PC-9 (cell line): ENCODE results near the gene RPL19. TPM values are rescaled to one million over a fixed set of nuclear protein-coding genes. Genes with fewer than 3 reads are reported as not detected.

ENCODE experiments used
- BruUV-seq: library from RNA; stranded (reverse); fragments of 400-500 nt; replicated peaks from 2 replicates; lab custom pipeline; 2021; lab: Mats Ljungman, UMichigan
- CTCF ChIA-PET: fragments of 300-600 bp; sonication (Branson Sonifier 250); formaldehyde crosslinking; loops from one replicate; lab custom pipeline; 2022; ENCODE audit warnings: antibody characterized with exemption; lab: Charles Lee
- POLR2A ChIA-PET: fragments of 300-600 bp; sonication (Branson Sonifier 250); formaldehyde crosslinking; loops from one replicate; lab custom pipeline; 2022; ENCODE audit warnings: antibody characterized with exemption; ENCODE audit not compliant: unreplicated experiment; lab: Charles Lee
- DNase-seq, 2 experiments: peaks; one replicate each; pipeline versions ENCODE4 v3.0.0 to v3.0.0-alpha.2; 2015 to 2022; ENCODE audit warnings: mixed read lengths in 1 of 2
- H2AFZ ChIP-seq: fragments of 200-600 bp; sonication (generic); 2 replicates; pipeline ENCODE4 v1.8.1; 2017; ENCODE audit warnings: antibody characterized with exemption
- H3F3A ChIP-seq: fragments of 200-600 bp; sonication (generic); 2 replicates; pipeline ENCODE4 v1.8.1; 2017; ENCODE audit warnings: antibody characterized with exemption, mild to moderate bottlenecking, low read depth; ENCODE audit not compliant: insufficient read depth
- H3K27ac ChIP-seq: fragments of 200-600 bp; sonication (generic); 2 replicates; pipeline ENCODE4 v1.6.1; 2016; ENCODE audit warnings: mixed run types
- H3K27me3 ChIP-seq: fragments of 200-600 bp; sonication (generic); 2 replicates; pipeline ENCODE4 v1.6.1; 2016; ENCODE audit warnings: low read depth, mixed run types; ENCODE audit not compliant: insufficient read depth
- H3K36me3 ChIP-seq: fragments of 200-600 bp; sonication (generic); 2 replicates; pipeline ENCODE4 v1.6.1; 2016; ENCODE audit warnings: low read depth, mixed run types
- H3K4me1 ChIP-seq: fragments of 200-600 bp; sonication (generic); replicated peaks from 2 replicates; pipeline ENCODE4 v1.6.1; 2016; ENCODE audit warnings: mixed run types; ENCODE audit not compliant: insufficient read depth
- H3K4me2 ChIP-seq: fragments of 200-600 bp; sonication (generic); 2 replicates; pipeline ENCODE4 v1.6.1; 2017; ENCODE audit warnings: mixed run types
- H3K4me3 ChIP-seq: fragments of 200-600 bp; sonication (generic); 2 replicates; pipeline ENCODE4 v1.6.1; 2016; ENCODE audit warnings: mixed run types
- H3K79me2 ChIP-seq: fragments of 200-600 bp; sonication (generic); 2 replicates; pipeline ENCODE4 v1.6.1; 2017; ENCODE audit warnings: low read depth, mixed run types
- H3K9me2 ChIP-seq: fragments of 200-600 bp; sonication (generic); 2 replicates; pipeline ENCODE4 v1.8.1; 2017; ENCODE audit warnings: mild to moderate bottlenecking; ENCODE audit not compliant: insufficient read depth
- H3K9me3 ChIP-seq: fragments of 200-600 bp; sonication (generic); 2 replicates; pipeline ENCODE4 v1.8.1; 2016; ENCODE audit warnings: low read depth; ENCODE audit not compliant: insufficient read depth
- H4K20me1 ChIP-seq: fragments of 200-600 bp; sonication (generic); 2 replicates; pipeline ENCODE4 v1.8.1; 2017; ENCODE audit not compliant: insufficient read depth
- CTCF ChIP-seq: fragments of 200-600 bp; sonication (generic); conservative IDR thresholded peaks from 2 replicates; pipeline ENCODE4 v1.6.1; 2017; ENCODE audit warnings: mixed run types, antibody characterized with exemption, mild to moderate bottlenecking, moderate library complexity
- EZH2 ChIP-seq: fragments of 200-600 bp; sonication (generic); IDR thresholded peaks from 2 replicates; pipeline ENCODE4 v1.8.0; 2017; ENCODE audit warnings: antibody characterized with exemption, low read depth
- intact Hi-C: fragments of 100-400 bp; cut with micrococcal nuclease; formaldehyde crosslinking; loops from one replicate; pipeline ENCODE4 v1.10.0; 2022; ENCODE audit not compliant: unreplicated experiment
- total RNA-seq: library from RNA; stranded (reverse); gene quantifications from 2 replicates; pipeline ENCODE4 v1.2.3, GENCODE V29; 2021

The RPL19 gene
- total RNA-seq, 1 experiment from 2014 or later: 1,670 TPM

- Histone ChIP-seq H3K4me3 (no peak overlapping the region), H3K4me2 (no peak overlapping the region), H3K9me2 (no peaks in the 10 kb centered on the region), H3K27ac (no peak overlapping the region), H3K4me1 (peaks cover 10% of the 10 kb centered on the region; the same call in 1 of the 2 replicates), H3K9me3 (no peaks in the 10 kb centered on the region), H3F3A (peaks cover 4% of the 10 kb centered on the region; the same call in 1 of the 2 replicates), H3K36me3 (no peaks in the 10 kb centered on the region), H3K27me3 (no peaks in the 10 kb centered on the region), H2AFZ (no peak overlapping the region), H4K20me1 (no peaks in the 10 kb centered on the region), H3K79me2 (no peaks in the 10 kb centered on the region)
- DNase-seq: no peak
- intact Hi-C loops: no loop called here
- TF ChIP-seq CTCF (no peak), EZH2 (no peak)
- CTCF ChIA-PET: no interaction called here
- POLR2A ChIA-PET: interaction anchor here (0.6 kb wide), 1 partner anchor 51 kb away, joined by 9 read pairs; no protein-coding TSS in a partner anchor
- no TSS peak for BruUV-seq
Measured at GRCh38 chr17:39230361-39230760, 30.3 kb downstream of the RPL19 start.

- intact Hi-C loops: no loop called here
- POLR2A ChIA-PET: interaction anchor here (0.6 kb wide), 2 partner anchors 52 to 365 kb away, joined by 6 to 9 read pairs; no protein-coding TSS in a partner anchor
- no peak for DNase-seq
Measured at GRCh38 chr17:39231091-39231561, 31.0 kb downstream of the RPL19 start.

More at GRCh38 chr17:39231091-39231561, 31.0 kb downstream of the RPL19 start:
- H3K36me3 ChIP-seq: no peaks in the 10 kb centered on the region
- CTCF ChIA-PET: interaction anchor here (0.6 to 0.7 kb wide), 2 partner anchors 20 to 122 kb away, joined by 3 to 8 read pairs; no protein-coding TSS in a partner anchor
- no peaks in the 10 kb centered on the region for H3K79me2 ChIP-seq
- BruUV-seq: no TSS peak
- H3K27ac ChIP-seq: no peak overlapping the region
- H4K20me1 ChIP-seq: no peaks in the 10 kb centered on the region
- H3K4me1 ChIP-seq: peaks cover 10% of the 10 kb centered on the region; the same call in 1 of the 2 replicates
- H2AFZ ChIP-seq: no peak overlapping the region
- H3K4me3 ChIP-seq: no peak overlapping the region
- H3F3A ChIP-seq: peaks cover 4% of the 10 kb centered on the region; the same call in 1 of the 2 replicates
- H3K4me2 ChIP-seq: no peak overlapping the region
- no peaks in the 10 kb centered on the region for H3K27me3 ChIP-seq
- H3K9me2 ChIP-seq: no peaks in the 10 kb centered on the region
- no peaks in the 10 kb centered on the region for H3K9me3 ChIP-seq
- no peak for TF ChIP-seq EZH2
- TF ChIP-seq CTCF: no peak
